ENCODE results near the gene GSDME. TPM values are rescaled to one million over a fixed set of nuclear protein-coding genes. Genes with fewer than 3 reads are reported as not detected.
"Not testable (repeated sequence)": the region's sequence is repeated elsewhere in the genome, so short reads cannot be mapped to it uniquely, and the experiment has no call there.

GSDME gene
- total RNA-seq, 2 experiments from 2014 or later = 6.2 to 8.5 TPM

GRCh38 chr7:24741679-24742505 lies 15.4 kb downstream of the GSDME start:
- DNase-seq (no peak), ATAC-seq (no peak)
- intact Hi-C loops (cut with DNase I, micrococcal nuclease) = no loop called here
- Mint-ChIP-seq H3K36me3 (ENCODE audit: low read depth) (no peaks in the 10 kb centered on the region), H3K4me3 (no peak overlapping the region), H3K9me3 (ENCODE audit: low read depth) (peaks cover 11% of the 10 kb centered on the region), H3K4me1 (no peaks in the 10 kb centered on the region), H3K27ac (no peak overlapping the region), H3K27me3 (peaks cover 20% of the 10 kb centered on the region)
- CTCF ChIA-PET = interaction anchor here (0.6 to 1.3 kb wide), 4 partner anchors 8 to 26 kb away, joined by 3 to 5 read pairs (median 3); no protein-coding TSS in a partner anchor
- POLR2A ChIA-PET = no interaction called here

GRCh38 chr7:24740871-24741270 lies 16.4 kb downstream of the GSDME start:
- Mint-ChIP-seq H3K4me3 (no peak overlapping the region), H3K9me3 (ENCODE audit: low read depth) (peaks cover 11% of the 10 kb centered on the region), H3K36me3 (ENCODE audit: low read depth) (peaks cover under 1% of the 10 kb centered on the region), H3K27ac (no peak overlapping the region), H3K4me1 (no peaks in the 10 kb centered on the region), H3K27me3 (peaks cover 25% of the 10 kb centered on the region)
- DNase-seq = no peak
- no peak for ATAC-seq
- intact Hi-C loops (cut with DNase I, micrococcal nuclease) = no loop called here
- POLR2A ChIA-PET = no interaction called here
- CTCF ChIA-PET = interaction anchor here (1.3 kb wide), 1 partner anchor 11 kb away, joined by 5 read pairs; no protein-coding TSS in a partner anchor

GRCh38 chr7:24739306-24739705 lies 18.0 kb downstream of the GSDME start:
- POLR2A ChIA-PET = no interaction called here
- CTCF ChIA-PET = no interaction called here
- ATAC-seq (no peak), DNase-seq (no peak)
- no peaks in the 10 kb centered on the region for H3K4me1 Mint-ChIP-seq
- H3K9me3 Mint-ChIP-seq (ENCODE audit: low read depth) = peaks cover 13% of the 10 kb centered on the region
- H3K27me3 Mint-ChIP-seq = peaks cover 25% of the 10 kb centered on the region
- intact Hi-C loops (cut with DNase I, micrococcal nuclease) = no loop called here
- H3K36me3 Mint-ChIP-seq (ENCODE audit: low read depth) = peaks cover 2% of the 10 kb centered on the region
- H3K4me3 Mint-ChIP-seq = no peak overlapping the region
- H3K27ac Mint-ChIP-seq = no peak overlapping the region

GRCh38 chr7:24738577-24738976 lies 18.7 kb downstream of the GSDME start:
- ChIA-PET CTCF (no interaction called here), POLR2A (no interaction called here)
- ATAC-seq (no peak), DNase-seq (no peak)
- Mint-ChIP-seq H3K9me3 (ENCODE audit: low read depth) (peaks cover 13% of the 10 kb centered on the region), H3K4me1 (no peaks in the 10 kb centered on the region), H3K4me3 (no peak overlapping the region), H3K27ac (no peak overlapping the region), H3K36me3 (ENCODE audit: low read depth) (peaks cover 2% of the 10 kb centered on the region), H3K27me3 (peaks cover 23% of the 10 kb centered on the region)
- intact Hi-C loops (cut with DNase I, micrococcal nuclease) = no loop called here

- POLR2A ChIA-PET = no interaction called here
- intact Hi-C loops (cut with DNase I, micrococcal nuclease) = no loop called here
- peaks cover 2% of the 10 kb centered on the region for H3K36me3 Mint-ChIP-seq (ENCODE audit: low read depth)
- DNase-seq = no peak
- H3K4me3 Mint-ChIP-seq = no peak overlapping the region
- no peak for ATAC-seq
- peaks cover 19% of the 10 kb centered on the region for H3K27me3 Mint-ChIP-seq
- CTCF ChIA-PET = no interaction called here
- no peak overlapping the region for H3K27ac Mint-ChIP-seq
- H3K4me1 Mint-ChIP-seq = no peaks in the 10 kb centered on the region
- H3K9me3 Mint-ChIP-seq (ENCODE audit: low read depth) = peaks cover 13% of the 10 kb centered on the region
These were observed 20.0 kb downstream of the GSDME start for GRCh38 chr7:24737281-24737680.

- CTCF ChIA-PET; H3K27ac Mint-ChIP-seq; intact Hi-C loops (cut with DNase I, micrococcal nuclease); H3K4me3 Mint-ChIP-seq; H3K36me3 Mint-ChIP-seq (ENCODE audit: low read depth); DNase-seq; POLR2A ChIA-PET; H3K4me1 Mint-ChIP-seq; ATAC-seq: not testable (repeated sequence)
- Mint-ChIP-seq H3K9me3 (ENCODE audit: low read depth) (peaks cover 13% of the 10 kb centered on the region), H3K27me3 (peaks cover 22% of the 10 kb centered on the region)
These were observed 21.7 kb downstream of the GSDME start for GRCh38 chr7:24735594-24735993.

- DNase-seq (no peak), ATAC-seq (no peak)
- Mint-ChIP-seq H3K9me3 (ENCODE audit: low read depth) (peaks cover 13% of the 10 kb centered on the region), H3K4me1 (peaks cover 7% of the 10 kb centered on the region), H3K36me3 (ENCODE audit: low read depth) (peaks cover 2% of the 10 kb centered on the region), H3K4me3 (no peak overlapping the region), H3K27ac (no peak overlapping the region), H3K27me3 (peaks cover 20% of the 10 kb centered on the region)
- intact Hi-C loops (cut with DNase I, micrococcal nuclease) = no loop called here
- POLR2A ChIA-PET = no interaction called here
- CTCF ChIA-PET = interaction anchor here (0.6 to 0.7 kb wide), 2 partner anchors 73 to 797 kb away, joined by 3 to 4 read pairs; no protein-coding TSS in a partner anchor
These were observed 23.0 kb downstream of the GSDME start for GRCh38 chr7:24734306-24734705.

- peaks cover 14% of the 10 kb centered on the region for H3K4me1 Mint-ChIP-seq
- no peak for ATAC-seq
- H3K27ac Mint-ChIP-seq = no peak overlapping the region
- POLR2A ChIA-PET = no interaction called here
- H3K36me3 Mint-ChIP-seq (ENCODE audit: low read depth) = peaks cover 2% of the 10 kb centered on the region
- DNase-seq = no peak
- intact Hi-C loops (cut with DNase I, micrococcal nuclease) = no loop called here
- H3K27me3 Mint-ChIP-seq = peaks cover 18% of the 10 kb centered on the region
- H3K4me3 Mint-ChIP-seq = no peak overlapping the region
- H3K9me3 Mint-ChIP-seq (ENCODE audit: low read depth) = peaks cover 7% of the 10 kb centered on the region
- CTCF ChIA-PET = no interaction called here
These were observed 23.7 kb downstream of the GSDME start for GRCh38 chr7:24733414-24734060.

- no peak overlapping the region for H3K27ac Mint-ChIP-seq
- CTCF ChIA-PET = no interaction called here
- H3K9me3 Mint-ChIP-seq (ENCODE audit: low read depth) = peaks cover 2% of the 10 kb centered on the region
- peaks cover 2% of the 10 kb centered on the region for H3K36me3 Mint-ChIP-seq (ENCODE audit: low read depth)
- ATAC-seq = peak; percentile 40
- no peak overlapping the region for H3K4me3 Mint-ChIP-seq
- POLR2A ChIA-PET = no interaction called here
- intact Hi-C loops (cut with DNase I, micrococcal nuclease) = no loop called here
- H3K4me1 Mint-ChIP-seq = peaks cover 20% of the 10 kb centered on the region
- no peak for DNase-seq
- H3K27me3 Mint-ChIP-seq = peaks cover 17% of the 10 kb centered on the region
These were observed 24.4 kb downstream of the GSDME start for GRCh38 chr7:24732646-24733413.

GRCh38 chr7:24731313-24731712 lies 26.0 kb downstream of the GSDME start:
- ChIA-PET POLR2A (no interaction called here), CTCF (no interaction called here)
- DNase-seq (no peak), ATAC-seq (no peak)
- peaks cover 2% of the 10 kb centered on the region for H3K36me3 Mint-ChIP-seq (ENCODE audit: low read depth)
- peaks cover 2% of the 10 kb centered on the region for H3K9me3 Mint-ChIP-seq (ENCODE audit: low read depth)
- intact Hi-C loops (cut with DNase I, micrococcal nuclease) = no loop called here
- peaks cover 16% of the 10 kb centered on the region for H3K27me3 Mint-ChIP-seq
- H3K4me3 Mint-ChIP-seq = no peak overlapping the region
- H3K27ac Mint-ChIP-seq = no peak overlapping the region
- peaks cover 28% of the 10 kb centered on the region for H3K4me1 Mint-ChIP-seq

- Mint-ChIP-seq H3K27ac (no peak overlapping the region), H3K4me3 (no peak overlapping the region), H3K27me3 (peaks cover 14% of the 10 kb centered on the region), H3K9me3 (ENCODE audit: low read depth) (no peaks in the 10 kb centered on the region), H3K4me1 (peaks cover 28% of the 10 kb centered on the region), H3K36me3 (ENCODE audit: low read depth) (no peaks in the 10 kb centered on the region)
- DNase-seq = no peak
- ChIA-PET CTCF (interaction anchor here (1.4 kb wide), 1 partner anchor 14 kb away, joined by 5 read pairs; no protein-coding TSS in a partner anchor), POLR2A (no interaction called here)
- ATAC-seq = peak; percentile 76
- intact Hi-C loops (cut with DNase I, micrococcal nuclease) = no loop called here
These were observed 27.3 kb downstream of the GSDME start for GRCh38 chr7:24730018-24730369.

All from activated CD4-positive, alpha-beta T cell treated with anti-CD3 and anti-CD28 coated beads for 36 hours (primary cell).